Measurements from ENCODE around the gene KCTD17.

KCTD17 gene

GRCh38 chr22:37105990-37106389 lies 54.4 kb downstream of the KCTD17 start:
- no peak overlapping the region for H3K4me3 ChIP-seq (ENCODE audit: low read depth in 1 of 2, low read length in 1 of 2)
- no peaks in the 10 kb centered on the region for H3K9me3 ChIP-seq
- H3K36me3 ChIP-seq, result no peaks in the 10 kb centered on the region
- no peak overlapping the region for H3K27ac ChIP-seq
- TF ChIP-seq CTCF (IDR thresholded peaks at IDR 0.05), result no peak
- peaks cover 21% of the 10 kb centered on the region for H3K27me3 ChIP-seq
- H3K4me1 ChIP-seq (ENCODE audit: control insufficient read depth in 1 of 2, insufficient read depth in 1 of 2, low read depth in 1 of 2, low read length in 1 of 2), result no peaks in the 10 kb centered on the region

- H3K27ac ChIP-seq, result no peak overlapping the region
- H3K4me1 ChIP-seq (ENCODE audit: control insufficient read depth in 1 of 2, insufficient read depth in 1 of 2, low read depth in 1 of 2, low read length in 1 of 2), result no peaks in the 10 kb centered on the region
- H3K27me3 ChIP-seq, result peaks cover 14% of the 10 kb centered on the region
- no peaks in the 10 kb centered on the region for H3K9me3 ChIP-seq
- H3K4me3 ChIP-seq (ENCODE audit: low read depth in 1 of 2, low read length in 1 of 2), result no peak overlapping the region
- TF ChIP-seq CTCF (IDR thresholded peaks at IDR 0.05), result no peak
- no peaks in the 10 kb centered on the region for H3K36me3 ChIP-seq
These were observed 56.5 kb downstream of the KCTD17 start for GRCh38 chr22:37107816-37108621.

GRCh38 chr22:37109242-37109917 lies 57.8 kb downstream of the KCTD17 start, which contains the start of gene TMPRSS6:
Gene TMPRSS6, minus strand, starts transcription at chr22:37109713. Its CDS starts 6,296 bp downstream, at chr22:37103417.
- no peak within 1 kb of the TSS for H3K27ac ChIP-seq
- H3K4me3 ChIP-seq (ENCODE audit: low read depth in 1 of 2, low read length in 1 of 2), result no peak within 1 kb of the TSS
- H3K36me3 ChIP-seq, result no peaks in the 10 kb centered on the region
- no peaks in the 10 kb centered on the region for H3K4me1 ChIP-seq (ENCODE audit: control insufficient read depth in 1 of 2, insufficient read depth in 1 of 2, low read depth in 1 of 2, low read length in 1 of 2)
- peaks cover 3% of the 10 kb centered on the region for H3K27me3 ChIP-seq
- no peak for TF ChIP-seq CTCF (IDR thresholded peaks at IDR 0.05)
- H3K9me3 ChIP-seq, result no peaks in the 10 kb centered on the region

GRCh38 chr22:37111156-37111717 lies 59.7 kb downstream of the KCTD17 start:
- Histone ChIP-seq H3K27ac (no peak overlapping the region), H3K27me3 (no peaks in the 10 kb centered on the region), H3K9me3 (no peaks in the 10 kb centered on the region), H3K4me1 (ENCODE audit: control insufficient read depth in 1 of 2, insufficient read depth in 1 of 2, low read depth in 1 of 2, low read length in 1 of 2) (no peaks in the 10 kb centered on the region), H3K36me3 (no peaks in the 10 kb centered on the region), H3K4me3 (ENCODE audit: low read depth in 1 of 2, low read length in 1 of 2) (no peak overlapping the region)
- no peak for TF ChIP-seq CTCF (IDR thresholded peaks at IDR 0.05)

GRCh38 chr22:37112084-37112728 lies 60.7 kb downstream of the KCTD17 start:
- Histone ChIP-seq H3K4me1 (ENCODE audit: control insufficient read depth in 1 of 2, insufficient read depth in 1 of 2, low read depth in 1 of 2, low read length in 1 of 2) (no peaks in the 10 kb centered on the region), H3K9me3 (no peaks in the 10 kb centered on the region), H3K27me3 (no peaks in the 10 kb centered on the region), H3K27ac (no peak overlapping the region), H3K4me3 (ENCODE audit: low read depth in 1 of 2, low read length in 1 of 2) (no peak overlapping the region), H3K36me3 (no peaks in the 10 kb centered on the region)
- TF ChIP-seq CTCF (IDR thresholded peaks at IDR 0.05), result no peak
